ENCODE results near the gene ASCL5. TPM values are rescaled to one million over a fixed set of nuclear protein-coding genes. Genes with fewer than 3 reads are reported as not detected.
A peak's percentile ranks its signal among the peaks of the same experiment; 100 is the strongest.

ASCL5 gene
- total and polyA plus RNA-seq, 8 donors, result 0.10 to 0.19 (median 0.18) TPM; not detected in 5

DNA sequence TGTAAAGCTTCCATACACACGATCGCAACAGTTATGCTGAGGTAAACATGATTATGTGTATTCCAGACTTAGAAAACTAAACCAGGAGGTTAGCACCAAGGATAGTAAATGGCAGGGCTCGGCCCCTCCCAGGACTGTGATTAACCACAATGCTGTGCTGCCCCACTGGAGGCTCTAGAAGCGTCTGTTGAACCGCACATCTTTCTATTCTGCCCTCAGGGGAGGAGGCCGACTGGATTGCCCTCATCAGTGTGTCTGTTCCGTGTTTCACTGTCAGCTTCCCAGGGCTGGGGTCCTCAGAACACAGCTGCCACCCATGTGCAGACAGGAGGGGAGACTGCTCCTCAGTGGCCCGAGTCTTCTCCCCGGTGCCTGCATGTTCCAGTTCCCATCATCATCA is 12.8 kb upstream of the ASCL5 start:
- 87 to 94% (median 92%) methylated on average over 7 to 9 of the region's 9 CpGs for WGBS, 5 donors
- DNase-seq, result no peak
- peaks cover 46 to 82% (median 80%) of the 10 kb centered on the region in 4 donors for H3K36me3 ChIP-seq
- no peak overlapping the region for H3K27ac ChIP-seq
- no peak overlapping the region for H3K4me3 ChIP-seq
- H3K4me1 ChIP-seq, result peaks cover 15 to 29% (median 22%) of the 10 kb centered on the region in 4 donors
- intact Hi-C loops (cut with DNase I; ENCODE audit: low total_unique reads), result no loop called here
- H3K9me3 ChIP-seq, result no peaks in the 10 kb centered on the region
- TF ChIP-seq EP300 (IDR thresholded peaks at IDR 0.05) (no peak), POLR2AphosphoS5 (IDR thresholded peaks at IDR 0.05) (no peak)
- TF ChIP-seq, protein P1, sequence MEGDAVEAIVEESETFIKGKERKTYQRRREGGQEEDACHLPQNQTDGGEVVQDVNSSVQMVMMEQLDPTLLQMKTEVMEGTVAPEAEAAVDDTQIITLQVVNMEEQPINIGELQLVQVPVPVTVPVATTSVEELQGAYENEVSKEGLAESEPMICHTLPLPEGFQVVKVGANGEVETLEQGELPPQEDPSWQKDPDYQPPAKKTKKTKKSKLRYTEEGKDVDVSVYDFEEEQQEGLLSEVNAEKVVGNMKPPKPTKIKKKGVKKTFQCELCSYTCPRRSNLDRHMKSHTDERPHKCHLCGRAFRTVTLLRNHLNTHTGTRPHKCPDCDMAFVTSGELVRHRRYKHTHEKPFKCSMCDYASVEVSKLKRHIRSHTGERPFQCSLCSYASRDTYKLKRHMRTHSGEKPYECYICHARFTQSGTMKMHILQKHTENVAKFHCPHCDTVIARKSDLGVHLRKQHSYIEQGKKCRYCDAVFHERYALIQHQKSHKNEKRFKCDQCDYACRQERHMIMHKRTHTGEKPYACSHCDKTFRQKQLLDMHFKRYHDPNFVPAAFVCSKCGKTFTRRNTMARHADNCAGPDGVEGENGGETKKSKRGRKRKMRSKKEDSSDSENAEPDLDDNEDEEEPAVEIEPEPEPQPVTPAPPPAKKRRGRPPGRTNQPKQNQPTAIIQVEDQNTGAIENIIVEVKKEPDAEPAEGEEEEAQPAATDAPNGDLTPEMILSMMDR (IDR thresholded peaks at IDR 0.05), result no peak
- H3K27me3 ChIP-seq, result no peaks in the 10 kb centered on the region

GRCh38 chr1:201139306-201139705 is 12.3 kb upstream of the ASCL5 start:
- TF ChIP-seq EP300 (IDR thresholded peaks at IDR 0.05), result no peak
- no peak for TF ChIP-seq POLR2AphosphoS5 (IDR thresholded peaks at IDR 0.05)
- TF ChIP-seq POLR2A (IDR thresholded peaks at IDR 0.05), result no peak
- TF ChIP-seq, protein P1 (IDR thresholded peaks at IDR 0.05), result no peak
- H3K36me3 ChIP-seq, result peaks cover 42 to 82% (median 80%) of the 10 kb centered on the region in 4 donors
- peaks cover 15 to 29% (median 22%) of the 10 kb centered on the region in 4 donors for H3K4me1 ChIP-seq
- H3K9me3 ChIP-seq, result no peaks in the 10 kb centered on the region
- 95 to 99% (median 97%) methylated on average over 5 of the region's 5 CpGs for WGBS, 5 donors
- intact Hi-C loops (cut with DNase I; ENCODE audit: low total_unique reads), result no loop called here
- DNase-seq, result no peak
- no peaks in the 10 kb centered on the region for H3K27me3 ChIP-seq
- no peak overlapping the region for H3K4me3 ChIP-seq
- peak overlapping the region in 1 of 5 donors; percentile 74 for H3K27ac ChIP-seq

DNA sequence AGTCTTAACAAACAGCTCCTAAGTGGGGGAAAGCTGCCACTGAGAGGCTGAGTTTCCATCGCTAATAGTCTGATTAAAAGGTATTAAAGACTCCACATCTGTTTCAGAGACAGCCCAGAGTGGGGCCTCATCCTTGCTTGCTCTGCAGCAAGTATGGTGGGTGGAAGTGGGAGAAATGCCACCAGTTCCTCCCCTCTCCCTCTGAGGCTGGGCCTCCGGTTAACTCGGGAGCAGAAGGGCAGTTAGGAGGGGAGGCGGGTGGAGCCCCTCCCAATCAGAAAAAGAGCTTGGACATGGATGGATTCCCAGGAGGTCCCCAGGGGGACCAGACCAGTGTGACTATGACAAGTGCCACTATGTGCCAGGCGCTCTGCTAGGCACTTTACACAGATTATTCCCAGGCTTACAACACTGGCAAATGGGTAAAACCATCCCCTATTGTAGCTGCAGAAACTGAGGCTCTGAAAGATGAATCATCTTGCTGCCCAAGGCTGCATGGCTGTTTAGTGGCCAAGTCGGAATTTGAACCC is 11.4 kb upstream of the ASCL5 start:
- Histone ChIP-seq H3K4me1 (peaks cover 15 to 29% (median 22%) of the 10 kb centered on the region in 4 donors), H3K27me3 (no peaks in the 10 kb centered on the region), H3K4me3 (no peak overlapping the region), H3K9me3 (no peaks in the 10 kb centered on the region), H3K27ac (peak overlapping the region in 4 of 5 donors; percentile 59 to 81 (median 76)), H3K36me3 (peaks cover 34 to 82% (median 76%) of the 10 kb centered on the region in 4 donors)
- TF ChIP-seq POLR2A (IDR thresholded peaks at IDR 0.05) (no peak), POLR2AphosphoS5 (IDR thresholded peaks at IDR 0.05) (no peak), EP300 (IDR thresholded peaks at IDR 0.05) (no peak)
- TF ChIP-seq, protein P1 (IDR thresholded peaks at IDR 0.05), result no peak
- DNase-seq, result peak in 1 of 2 donors; percentile 38
- intact Hi-C loops (cut with DNase I; ENCODE audit: low total_unique reads), result no loop called here
- 51 to 81% (median 67%) methylated on average over 5 to 6 of the region's 6 CpGs for WGBS, 5 donors

- H3K36me3 ChIP-seq, result peaks cover 28 to 76% (median 69%) of the 10 kb centered on the region in 4 donors
- WGBS, 5 donors, result 41 to 53% (median 51%) methylated on average over 6 of the region's 6 CpGs
These were observed 10.8 kb upstream of the ASCL5 start for GRCh38 chr1:201137579-201138310.

More at GRCh38 chr1:201137579-201138310, 10.8 kb upstream of the ASCL5 start:
- Histone ChIP-seq H3K4me3 (no peak overlapping the region), H3K9me3 (no peaks in the 10 kb centered on the region), H3K27ac (peak overlapping the region; percentile 40 to 81 (median 74)), H3K4me1 (peaks cover 15 to 29% (median 22%) of the 10 kb centered on the region in 4 donors), H3K27me3 (no peaks in the 10 kb centered on the region)
- intact Hi-C loops (cut with DNase I; ENCODE audit: low total_unique reads), result no loop called here
- peak; percentile 75 to 93 for DNase-seq
- no peak for TF ChIP-seq POLR2A (IDR thresholded peaks at IDR 0.05)
- TF ChIP-seq EP300 (IDR thresholded peaks at IDR 0.05), result no peak
- peak in 1 of 3 donors; percentile 63 for TF ChIP-seq POLR2AphosphoS5 (IDR thresholded peaks at IDR 0.05)
